ENCODE measurements around the gene PAK4. TPM values are rescaled to one million over a fixed set of nuclear protein-coding genes. Genes with fewer than 3 reads are reported as not detected.

The PAK4 gene
- total and polyA plus RNA-seq, 2 of the 8 experiments (the other 6 are each of a cell fraction or from before 2014, with no cell fraction given) = 50.7 to 64.4 TPM

- peaks cover 0 to 2% (median under 1%) of the 10 kb centered on the region in 4 experiments; a peak in 4 of 7 replicates for H3K4me1 ChIP-seq (replicated peaks in 1 of 4; ENCODE audit: control insufficient read depth in 3 of 4, insufficient read depth in 4 of 4, low read length in 3 of 4)
- no peaks in the 10 kb centered on the region for H3K79me2 ChIP-seq (ENCODE audit: control insufficient read depth in 1 of 2, insufficient read depth in 2 of 2, low read length in 2 of 2)
- H3K14ac ChIP-seq (ENCODE audit: insufficient read length) = no peak overlapping the region
- H4K20me1 ChIP-seq (replicated peaks in 1 of 2; ENCODE audit: control insufficient read depth in 1 of 2, insufficient read depth in 2 of 2, low read length in 2 of 2) = no peaks in the 10 kb centered on the region
- no peak overlapping the region for H3K18ac ChIP-seq (ENCODE audit: extremely low read depth, low read length)
- CTCF ChIA-PET (ENCODE audit: partially characterized antibody) = interaction anchor here (0.8 to 2.6 kb wide), 8 partner anchors 10 to 151 kb away, joined by 3 to 18 read pairs (median 4); no protein-coding TSS in a partner anchor
- H2BK5ac ChIP-seq (ENCODE audit: low read depth, low read length) = no peak overlapping the region
- H3K27me3 ChIP-seq (replicated peaks in 1 of 4; ENCODE audit: control insufficient read depth in 3 of 4, extremely low read depth in 1 of 4, insufficient read depth in 3 of 4, low read length in 3 of 4) = peaks cover 7 to 28% (median 20%) of the 10 kb centered on the region in 4 experiments; a peak in 6 of 7 replicates
- H3K4me2 ChIP-seq (ENCODE audit: insufficient read depth in 1 of 2, low read depth in 2 of 2, low read length in 2 of 2) = no peak overlapping the region
- H2BK120ac ChIP-seq (replicated peaks; ENCODE audit: low read depth, low read length) = no peak overlapping the region
- POLR2A ChIA-PET (ENCODE audit: partially characterized antibody) = no interaction called here
- no peak overlapping the region for H3K56ac ChIP-seq (replicated peaks; ENCODE audit: insufficient read length, low read depth, low read length)
- no peaks in the 10 kb centered on the region for H3K36me3 ChIP-seq (ENCODE audit: control insufficient read depth in 2 of 4, insufficient read depth in 4 of 4, low read length in 3 of 4)
- WGBS, 2 experiments (ENCODE audit: extremely low coverage in 1 of 2, insufficient coverage in 1 of 2, insufficient read length in 1 of 2, insufficient replicate concordance in 2 of 2, low coverage in 1 of 2, low lambda C conversion rate in 2 of 2, missing lambda C conversion rate in 1 of 2) = 100% methylated on average over 1 of the region's 1 CpG; no CpG with 5 or more reads in 1 of the 2 experiments
- no peak overlapping the region for H3K9ac ChIP-seq (replicated peaks in 1 of 4; ENCODE audit: extremely low read depth in 1 of 4, low read depth in 3 of 4, low read length in 3 of 4)
- no peak overlapping the region for H4K91ac ChIP-seq (replicated peaks; ENCODE audit: insufficient read length, low read length)
- no peak for TF ChIP-seq CHD1 (IDR thresholded peaks at IDR 0.05; ENCODE audit: low read depth, low read length)
- TF ChIP-seq TAF1 (IDR thresholded peaks at IDR 0.05; ENCODE audit: low read depth, low read length) = no peak
- TF ChIP-seq YY1 (IDR thresholded peaks at IDR 0.05; ENCODE audit: low read depth, low read length) = no peak
- TF ChIP-seq KDM5A (IDR thresholded peaks at IDR 0.05; ENCODE audit: low read length) = no peak
- no peak for TF ChIP-seq SAP30 (IDR thresholded peaks at IDR 0.05; ENCODE audit: insufficient read depth, insufficient replicate concordance, low read length)
- TF ChIP-seq SIN3A (conservative IDR thresholded peaks at IDR 0.05 in 1 of 2, IDR thresholded peaks at IDR 0.05 in 1 of 2; ENCODE audit: low read depth in 1 of 2, low read length in 2 of 2) = no peak
- TF ChIP-seq JUND (IDR thresholded peaks at IDR 0.05; ENCODE audit: low read length) = no peak
- TF ChIP-seq ATF2 (IDR thresholded peaks at IDR 0.05; ENCODE audit: low read length) = no peak
- no peak for TF ChIP-seq NANOG (IDR thresholded peaks at IDR 0.05; ENCODE audit: insufficient read depth, low read depth, low read length, poor library complexity, severe bottlenecking)
- H4K8ac ChIP-seq (ENCODE audit: extremely low read depth, insufficient read depth, low read length) = no peak overlapping the region
- no peak overlapping the region for H3K27ac ChIP-seq (ENCODE audit: low read depth, low read length)
- H3K4ac ChIP-seq (replicated peaks; ENCODE audit: insufficient read length, low read depth, low read length) = no peak overlapping the region
- H3K4me3 ChIP-seq (ENCODE audit: extremely low read depth in 1 of 4, insufficient read depth in 2 of 4, low read depth in 3 of 4, low read length in 4 of 4) = no peak overlapping the region
- no peaks in the 10 kb centered on the region for H3K79me1 ChIP-seq (ENCODE audit: low read depth, low read length)
- H3K23me2 ChIP-seq (ENCODE audit: low read depth, low read length) = no peaks in the 10 kb centered on the region
- H3K9me3 ChIP-seq (ENCODE audit: insufficient read depth in 2 of 2, low read depth in 1 of 2, low read length in 1 of 2) = no peaks in the 10 kb centered on the region
- FAIRE-seq (no peak), DNase-seq (ENCODE audit: low read depth in 1 of 2, low spot score in 2 of 2) (no peak)
- no peak overlapping the region for H4K5ac ChIP-seq (ENCODE audit: insufficient read length, low read depth, low read length)
- H2BK20ac ChIP-seq (ENCODE audit: low read length) = no peak overlapping the region
- no peak overlapping the region for H2BK15ac ChIP-seq (ENCODE audit: low read length)
- H2AFZ ChIP-seq (ENCODE audit: low read length) = no peak overlapping the region
- H2AK5ac ChIP-seq (ENCODE audit: low read depth, low read length) = no peak overlapping the region
- no peak overlapping the region for H3K23ac ChIP-seq (ENCODE audit: insufficient read length)
- no peak overlapping the region for H2BK12ac ChIP-seq (ENCODE audit: low read depth, low read length)
These were observed 77.4 kb downstream of the PAK4 start for GRCh38 chr19:39202998-39203355.
